GM15510 (cell line): ENCODE data around the gene SPATA31A3.
"Not testable (repeated sequence)": the region's sequence is repeated elsewhere in the genome, so short reads cannot be mapped to it uniquely, and the experiment has no call there.

Experiments
- POLR2A ChIP-seq: IDR thresholded peaks from 3 replicates; pipeline ENCODE4 v1.6.1; 2011; ENCODE audit warnings: borderline replicate concordance; ENCODE audit not compliant: insufficient read length; ENCODE audit errors: extremely low read depth

Gene SPATA31A3

GRCh38 chr9:66992450-66992849 is at the start of gene SPATA31A3:
Gene SPATA31A3, minus strand, starts transcription at chr9:66992550. Its CDS starts 29 bp downstream, at chr9:66992521.
- TF ChIP-seq POLR2A: not testable (repeated sequence)
